Esophagus muscularis mucosa (tissue), 3 donors: ENCODE measurements around the gene TMEM129.
A peak's percentile ranks its signal among the peaks of the same experiment; 100 is the strongest.

Experiments used
- CTCF ChIP-seq, 3 experiments: fragments of 200-600 bp in 2 of 3; fragments of 450-650 bp in 1 of 3; sonication (generic) in 2 of 3; IDR thresholded peaks; one replicate each; pipeline ENCODE4 v1.5.1; 2017 to 2019; ENCODE audit warnings: antibody characterized with exemption in 3 of 3, mild to moderate bottlenecking in 2 of 3, moderate library complexity in 1 of 3
- POLR2A ChIP-seq: fragments of 450-650 bp; IDR thresholded peaks from one replicate; pipeline ENCODE4 v1.6.1; 2017; ENCODE audit warnings: antibody characterized with exemption, moderate library complexity, mild to moderate bottlenecking, low read depth

GRCh38 chr4:1763550-1764080 lies 42.5 kb upstream of the TMEM129 start:
- TF ChIP-seq CTCF (IDR thresholded peaks at IDR 0.05) (peak in 1 of 3 experiments; percentile 34), POLR2A (no peak)
